Endothelial cell of umbilical vein (primary cell): ENCODE results near the gene KIF27.

ENCODE experiments used
- MYC ChIP-seq: IDR thresholded peaks from one replicate; pipeline ENCODE4 v1.6.1; 2011; ENCODE audit warnings: mild to moderate bottlenecking, low read depth, low read length
- POLR2A ChIP-seq: IDR thresholded peaks from 2 replicates; pipeline ENCODE4 v1.6.1; 2012; ENCODE audit warnings: low read depth, mild to moderate bottlenecking, control low read depth, low read length
- POLR2AphosphoS5 ChIP-seq: IDR thresholded peaks from 2 replicates; pipeline ENCODE4 v1.6.1; 2012; ENCODE audit warnings: low read depth, mild to moderate bottlenecking, control low read depth, low read length, moderate library complexity; ENCODE audit not compliant: insufficient read depth
- TF ChIP-seq, protein P1 (sequence below), 2 donors: IDR thresholded peaks; 1 replicate in 1 of 2; 2 replicates in 1 of 2; pipeline ENCODE4 v1.5.1; 2011; ENCODE audit warnings: low read length in 2 of 2, mild to moderate bottlenecking in 2 of 2, moderate library complexity in 2 of 2, control low read depth in 1 of 2, inconsistent platforms in 1 of 2, low read depth in 1 of 2; ENCODE audit not compliant: insufficient read depth in 1 of 2; ENCODE audit errors: extremely low read depth in 1 of 2

DNA sequence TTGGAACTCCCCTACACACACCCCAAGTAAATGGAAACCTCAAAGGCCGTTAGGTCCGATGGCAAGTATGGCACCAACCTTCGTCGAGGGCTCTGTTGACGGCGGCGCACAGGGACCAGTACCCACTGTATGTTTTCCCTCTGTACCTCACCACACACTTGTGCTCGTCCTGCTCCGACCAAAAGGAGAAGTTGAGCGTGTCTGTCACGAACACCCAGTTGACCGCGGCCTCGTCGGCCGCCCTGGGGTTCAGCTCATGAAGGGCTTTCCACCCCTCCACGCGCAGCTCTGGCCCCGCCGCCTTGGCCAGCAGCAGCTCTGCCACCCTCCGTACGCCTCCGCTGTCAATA, 34.8 kb upstream of the KIF27 start:
- TF ChIP-seq, protein P1, sequence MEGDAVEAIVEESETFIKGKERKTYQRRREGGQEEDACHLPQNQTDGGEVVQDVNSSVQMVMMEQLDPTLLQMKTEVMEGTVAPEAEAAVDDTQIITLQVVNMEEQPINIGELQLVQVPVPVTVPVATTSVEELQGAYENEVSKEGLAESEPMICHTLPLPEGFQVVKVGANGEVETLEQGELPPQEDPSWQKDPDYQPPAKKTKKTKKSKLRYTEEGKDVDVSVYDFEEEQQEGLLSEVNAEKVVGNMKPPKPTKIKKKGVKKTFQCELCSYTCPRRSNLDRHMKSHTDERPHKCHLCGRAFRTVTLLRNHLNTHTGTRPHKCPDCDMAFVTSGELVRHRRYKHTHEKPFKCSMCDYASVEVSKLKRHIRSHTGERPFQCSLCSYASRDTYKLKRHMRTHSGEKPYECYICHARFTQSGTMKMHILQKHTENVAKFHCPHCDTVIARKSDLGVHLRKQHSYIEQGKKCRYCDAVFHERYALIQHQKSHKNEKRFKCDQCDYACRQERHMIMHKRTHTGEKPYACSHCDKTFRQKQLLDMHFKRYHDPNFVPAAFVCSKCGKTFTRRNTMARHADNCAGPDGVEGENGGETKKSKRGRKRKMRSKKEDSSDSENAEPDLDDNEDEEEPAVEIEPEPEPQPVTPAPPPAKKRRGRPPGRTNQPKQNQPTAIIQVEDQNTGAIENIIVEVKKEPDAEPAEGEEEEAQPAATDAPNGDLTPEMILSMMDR (IDR thresholded peaks at IDR 0.05; ENCODE audit: extremely low read depth in 1 of 2, insufficient read depth in 1 of 2, low read depth in 1 of 2, low read length in 2 of 2) = no peak
- TF ChIP-seq MYC = no peak
- no peak for TF ChIP-seq POLR2A
- no peak for TF ChIP-seq POLR2AphosphoS5
